ENCODE results near the gene BCL11A. TPM values are rescaled to one million over a fixed set of nuclear protein-coding genes. Genes with fewer than 3 reads are reported as not detected.

The BCL11A gene
- total and polyA plus RNA-seq, 4 donors = 0.97 to 4.4 (median 2.0) TPM; not detected in 1

DNA sequence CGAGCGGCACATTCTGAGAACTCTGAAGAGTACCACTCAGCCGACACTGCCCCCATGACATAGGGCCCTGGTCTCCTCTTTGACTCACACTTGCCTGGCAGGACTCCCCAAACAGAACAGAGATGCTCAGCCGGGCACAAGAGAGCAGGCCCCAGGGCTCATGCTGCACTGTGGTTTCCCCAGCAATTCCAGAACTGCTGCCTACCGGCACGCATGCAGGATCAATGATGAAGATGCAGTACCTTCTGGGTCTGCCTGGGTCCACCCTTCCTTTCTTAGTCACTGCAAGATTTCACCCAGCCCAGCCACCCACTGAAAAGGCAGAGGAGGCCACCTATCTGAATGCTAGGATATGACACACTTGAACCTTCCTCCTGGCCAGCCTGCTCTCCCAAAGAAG, 49.4 kb downstream of the BCL11A start:
- Histone ChIP-seq H3K9me3 (ENCODE audit: control insufficient read depth, low read length) (no peaks in the 10 kb centered on the region), H3K36me3 (ENCODE audit: control insufficient read depth in 1 of 2, insufficient read depth in 2 of 2, low read length in 1 of 2) (no peaks in the 10 kb centered on the region), H3K4me1 (ENCODE audit: control insufficient read depth in 1 of 2, insufficient read depth in 2 of 2, low read length in 2 of 2) (no peaks in the 10 kb centered on the region), H3K27ac (ENCODE audit: low read depth in 1 of 2, low read length in 2 of 2) (no peak overlapping the region), H3K27me3 (ENCODE audit: control insufficient read depth in 1 of 2, insufficient read depth in 2 of 2, low read length in 1 of 2) (no peaks in the 10 kb centered on the region), H3K4me3 (ENCODE audit: low read length in 2 of 2) (no peak overlapping the region)
- intact Hi-C loops (cut with DNase I) = no loop called here
- DNase-seq (no peak), ATAC-seq (ENCODE audit: low FRiP score) (no peak)
- WGBS, 2 donors = 97 to 100% methylated on average over 6 of the region's 6 CpGs

DNA sequence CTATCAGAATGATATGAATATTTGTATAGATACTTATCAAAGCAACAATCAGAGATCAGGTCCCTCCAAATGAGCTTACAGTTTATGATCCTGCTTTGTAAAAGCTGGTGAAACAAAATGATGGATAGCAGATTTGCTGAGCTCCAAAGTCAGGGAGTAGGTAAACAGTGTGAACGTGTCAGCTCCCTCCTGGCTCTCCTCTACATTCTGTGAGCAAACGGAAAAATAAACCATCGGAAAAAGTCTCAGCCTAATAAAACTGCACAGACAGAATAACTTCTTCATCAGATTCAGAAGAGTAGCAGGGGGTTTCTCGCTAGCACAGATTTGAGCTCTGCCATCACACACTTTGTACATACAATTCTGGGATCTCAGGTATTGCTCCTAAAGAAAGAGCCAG, 51.3 kb downstream of the BCL11A start:
- no peaks in the 10 kb centered on the region for H3K4me1 ChIP-seq (ENCODE audit: control insufficient read depth in 1 of 2, insufficient read depth in 2 of 2, low read length in 2 of 2)
- H3K9me3 ChIP-seq (ENCODE audit: control insufficient read depth, low read length) = no peaks in the 10 kb centered on the region
- no peak overlapping the region for H3K4me3 ChIP-seq (ENCODE audit: low read length in 2 of 2)
- DNase-seq (no peak), ATAC-seq (ENCODE audit: low FRiP score) (no peak)
- intact Hi-C loops (cut with DNase I) = no loop called here
- no peak overlapping the region for H3K27ac ChIP-seq (ENCODE audit: low read depth in 1 of 2, low read length in 2 of 2)
- no peaks in the 10 kb centered on the region for H3K27me3 ChIP-seq (ENCODE audit: control insufficient read depth in 1 of 2, insufficient read depth in 2 of 2, low read length in 1 of 2)
- H3K36me3 ChIP-seq (ENCODE audit: control insufficient read depth in 1 of 2, insufficient read depth in 2 of 2, low read length in 1 of 2) = no peaks in the 10 kb centered on the region
- WGBS, 2 donors = 14 to 23% methylated on average over 4 of the region's 4 CpGs

DNA sequence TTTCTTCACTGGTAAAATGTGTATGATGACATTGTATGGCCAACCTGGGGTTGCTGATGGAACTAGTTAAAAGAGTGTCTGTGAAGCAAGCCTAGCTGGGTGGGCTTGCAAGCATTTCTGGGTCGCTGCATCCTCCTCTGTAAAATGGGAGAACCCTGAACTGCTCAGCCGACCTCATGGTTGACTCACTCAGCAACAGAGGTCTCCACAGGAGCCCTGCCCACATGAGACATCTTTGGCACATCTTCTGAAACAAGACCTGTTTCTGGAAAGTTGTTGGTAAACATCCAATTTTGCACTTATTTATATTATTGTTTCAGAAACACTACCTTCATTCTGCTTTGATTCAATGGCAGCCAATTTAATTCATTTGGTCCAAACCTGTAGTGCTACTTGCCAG, 52.6 kb downstream of the BCL11A start:
- DNase-seq (no peak), ATAC-seq (ENCODE audit: low FRiP score) (no peak)
- Histone ChIP-seq H3K36me3 (ENCODE audit: control insufficient read depth in 1 of 2, insufficient read depth in 2 of 2, low read length in 1 of 2) (no peaks in the 10 kb centered on the region), H3K4me3 (ENCODE audit: low read length in 2 of 2) (no peak overlapping the region), H3K9me3 (ENCODE audit: control insufficient read depth, low read length) (no peaks in the 10 kb centered on the region), H3K4me1 (ENCODE audit: control insufficient read depth in 1 of 2, insufficient read depth in 2 of 2, low read length in 2 of 2) (no peaks in the 10 kb centered on the region), H3K27ac (ENCODE audit: low read depth in 1 of 2, low read length in 2 of 2) (no peak overlapping the region), H3K27me3 (ENCODE audit: control insufficient read depth in 1 of 2, insufficient read depth in 2 of 2, low read length in 1 of 2) (no peaks in the 10 kb centered on the region)
- 93 to 100% methylated on average over 2 of the region's 2 CpGs for WGBS, 2 donors
- intact Hi-C loops (cut with DNase I) = no loop called here

DNA sequence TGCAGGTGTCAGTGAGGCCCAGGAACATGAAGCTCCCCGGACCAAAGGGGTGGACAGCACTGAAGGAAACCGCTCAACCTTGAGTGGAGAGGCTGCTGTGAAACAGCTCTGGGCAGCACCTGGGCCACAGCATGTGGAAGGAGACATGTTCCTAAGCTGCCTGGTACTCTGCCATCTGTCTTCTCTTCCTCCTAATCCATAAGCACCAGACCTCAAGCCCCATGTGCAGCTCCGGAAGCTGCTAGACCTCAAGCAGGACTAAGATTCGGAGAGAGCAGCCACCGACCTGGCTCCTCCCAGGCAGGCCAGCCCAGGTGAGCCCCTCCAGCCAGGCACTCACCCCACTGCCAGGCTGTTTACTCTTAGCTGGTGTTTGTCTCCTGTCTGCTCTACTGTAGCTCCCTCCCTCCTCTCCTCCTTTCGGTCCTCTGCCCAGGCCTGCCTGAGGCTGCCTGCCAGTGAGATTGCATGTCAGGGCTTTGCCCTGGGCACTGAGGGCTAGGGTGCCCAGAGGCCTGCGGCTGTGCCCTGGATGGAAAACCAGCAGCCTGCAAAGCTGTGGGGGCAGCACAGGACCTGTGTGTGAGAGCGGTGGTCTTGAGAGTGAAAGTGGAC, 53.7 kb downstream of the BCL11A start:
- H3K4me3 ChIP-seq (ENCODE audit: low read length in 2 of 2) = no peak overlapping the region
- 92 to 94% methylated on average over 8 of the region's 8 CpGs for WGBS, 2 donors
- no peaks in the 10 kb centered on the region for H3K9me3 ChIP-seq (ENCODE audit: control insufficient read depth, low read length)
- DNase-seq (no peak), ATAC-seq (ENCODE audit: low FRiP score) (no peak)
- intact Hi-C loops (cut with DNase I) = no loop called here
- H3K27ac ChIP-seq (ENCODE audit: low read depth in 1 of 2, low read length in 2 of 2) = no peak overlapping the region
- no peaks in the 10 kb centered on the region for H3K36me3 ChIP-seq (ENCODE audit: control insufficient read depth in 1 of 2, insufficient read depth in 2 of 2, low read length in 1 of 2)
- no peaks in the 10 kb centered on the region for H3K4me1 ChIP-seq (ENCODE audit: control insufficient read depth in 1 of 2, insufficient read depth in 2 of 2, low read length in 2 of 2)
- H3K27me3 ChIP-seq (ENCODE audit: control insufficient read depth in 1 of 2, insufficient read depth in 2 of 2, low read length in 1 of 2) = no peaks in the 10 kb centered on the region

DNA sequence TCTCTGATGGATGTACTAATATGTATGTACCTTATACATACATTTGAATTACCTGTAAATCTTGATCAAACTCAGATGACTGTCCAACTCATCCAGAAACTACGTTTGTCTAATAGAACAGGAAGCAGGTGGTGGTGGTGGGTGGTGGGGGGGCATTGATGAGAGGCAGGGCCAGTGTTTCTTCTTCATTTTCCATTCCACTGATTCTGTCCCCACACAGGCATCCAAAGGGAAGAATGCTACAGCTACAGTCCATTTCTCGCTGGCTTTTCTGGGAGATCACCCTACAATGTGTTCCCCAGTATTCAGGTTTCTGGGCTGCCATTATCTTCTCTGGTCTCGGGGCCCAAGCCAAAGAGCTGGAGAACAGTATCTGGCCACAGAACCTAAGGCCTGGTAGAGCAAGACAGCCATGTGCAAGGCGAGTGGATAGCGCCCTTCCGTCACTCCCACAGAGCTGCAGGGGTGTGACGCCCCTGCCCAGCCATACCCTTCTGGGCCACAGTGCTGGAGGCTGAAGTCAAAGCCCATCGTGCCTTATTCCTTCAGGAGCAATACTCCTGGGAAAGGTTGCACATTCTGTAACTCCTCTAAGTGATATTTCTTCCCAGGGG, 54.5 kb downstream of the BCL11A start:
- Histone ChIP-seq H3K4me3 (ENCODE audit: low read length in 2 of 2) (no peak overlapping the region), H3K36me3 (ENCODE audit: control insufficient read depth in 1 of 2, insufficient read depth in 2 of 2, low read length in 1 of 2) (no peaks in the 10 kb centered on the region), H3K27me3 (ENCODE audit: control insufficient read depth in 1 of 2, insufficient read depth in 2 of 2, low read length in 1 of 2) (no peaks in the 10 kb centered on the region), H3K4me1 (ENCODE audit: control insufficient read depth in 1 of 2, insufficient read depth in 2 of 2, low read length in 2 of 2) (no peaks in the 10 kb centered on the region), H3K9me3 (ENCODE audit: control insufficient read depth, low read length) (no peaks in the 10 kb centered on the region), H3K27ac (ENCODE audit: low read depth in 1 of 2, low read length in 2 of 2) (no peak overlapping the region)
- ATAC-seq (ENCODE audit: low FRiP score) (no peak), DNase-seq (no peak)
- intact Hi-C loops (cut with DNase I) = no loop called here
- 95% methylated on average over 8 of the region's 8 CpGs for WGBS, 2 donors

DNA sequence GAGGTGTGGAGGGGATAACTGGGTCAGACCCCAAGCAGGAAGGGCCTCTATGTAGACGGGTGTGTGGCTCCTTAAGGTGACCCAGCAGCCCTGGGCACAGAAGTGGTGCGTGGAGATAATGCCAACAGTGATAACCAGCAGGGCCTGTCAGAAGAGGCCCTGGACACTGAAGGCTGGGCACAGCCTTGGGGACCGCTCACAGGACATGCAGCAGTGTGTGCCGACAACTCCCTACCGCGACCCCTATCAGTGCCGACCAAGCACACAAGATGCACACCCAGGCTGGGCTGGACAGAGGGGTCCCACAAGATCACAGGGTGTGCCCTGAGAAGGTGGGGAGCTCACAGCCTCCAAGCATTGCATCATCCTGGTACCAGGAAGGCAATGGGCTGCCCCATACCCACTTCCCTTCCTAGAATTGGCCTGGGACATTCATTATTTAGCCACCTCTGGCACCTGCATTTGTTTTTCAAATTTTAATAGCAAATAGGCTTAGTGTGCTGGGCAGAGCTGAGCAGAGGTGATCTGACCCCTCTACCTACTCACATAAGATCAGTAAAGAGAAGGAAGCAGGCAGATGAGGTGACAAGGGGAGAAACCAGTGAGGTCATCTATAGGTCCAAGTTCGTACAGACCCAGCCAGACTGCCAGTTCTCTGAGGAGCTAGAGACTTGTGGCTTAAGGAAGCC, 55.2 kb downstream of the BCL11A start:
- Histone ChIP-seq H3K27ac (ENCODE audit: low read depth in 1 of 2, low read length in 2 of 2) (no peak overlapping the region), H3K9me3 (ENCODE audit: control insufficient read depth, low read length) (no peaks in the 10 kb centered on the region), H3K4me3 (ENCODE audit: low read length in 2 of 2) (no peak overlapping the region), H3K36me3 (ENCODE audit: control insufficient read depth in 1 of 2, insufficient read depth in 2 of 2, low read length in 1 of 2) (no peaks in the 10 kb centered on the region), H3K4me1 (ENCODE audit: control insufficient read depth in 1 of 2, insufficient read depth in 2 of 2, low read length in 2 of 2) (no peaks in the 10 kb centered on the region), H3K27me3 (ENCODE audit: control insufficient read depth in 1 of 2, insufficient read depth in 2 of 2, low read length in 1 of 2) (no peaks in the 10 kb centered on the region)
- DNase-seq = no peak
- no peak for ATAC-seq (ENCODE audit: low FRiP score)
- 95 to 96% methylated on average over 8 of the region's 8 CpGs for WGBS, 2 donors
- intact Hi-C loops (cut with DNase I) = no loop called here

DNA sequence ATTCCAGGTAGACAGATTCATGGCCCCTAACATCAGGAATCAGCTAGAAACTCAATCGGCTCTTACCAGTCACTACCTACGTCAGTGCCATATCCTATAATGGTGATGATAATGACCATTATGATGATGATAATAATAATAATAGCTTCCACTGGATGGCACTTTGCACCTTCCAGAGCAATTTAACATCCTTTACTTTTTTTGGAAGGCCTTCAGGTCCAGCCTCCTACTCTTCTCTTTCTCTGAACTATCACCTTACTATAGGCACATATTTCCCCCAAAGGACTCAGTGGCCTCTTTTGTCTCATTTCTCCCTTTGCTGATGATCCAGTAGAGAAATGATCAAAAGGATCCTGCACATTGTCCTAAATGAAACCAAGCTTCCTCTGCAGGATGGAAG, 56.0 kb downstream of the BCL11A start:
- Histone ChIP-seq H3K4me3 (ENCODE audit: low read length in 2 of 2) (no peak overlapping the region), H3K27me3 (ENCODE audit: control insufficient read depth in 1 of 2, insufficient read depth in 2 of 2, low read length in 1 of 2) (no peaks in the 10 kb centered on the region), H3K4me1 (ENCODE audit: control insufficient read depth in 1 of 2, insufficient read depth in 2 of 2, low read length in 2 of 2) (no peaks in the 10 kb centered on the region), H3K9me3 (ENCODE audit: control insufficient read depth, low read length) (no peaks in the 10 kb centered on the region), H3K36me3 (ENCODE audit: control insufficient read depth in 1 of 2, insufficient read depth in 2 of 2, low read length in 1 of 2) (no peaks in the 10 kb centered on the region), H3K27ac (ENCODE audit: low read depth in 1 of 2, low read length in 2 of 2) (no peak overlapping the region)
- intact Hi-C loops (cut with DNase I) = no loop called here
- WGBS, 2 donors = 91 to 95% methylated on average over 2 of the region's 2 CpGs
- ATAC-seq (ENCODE audit: low FRiP score) (no peak), DNase-seq (no peak)

DNA sequence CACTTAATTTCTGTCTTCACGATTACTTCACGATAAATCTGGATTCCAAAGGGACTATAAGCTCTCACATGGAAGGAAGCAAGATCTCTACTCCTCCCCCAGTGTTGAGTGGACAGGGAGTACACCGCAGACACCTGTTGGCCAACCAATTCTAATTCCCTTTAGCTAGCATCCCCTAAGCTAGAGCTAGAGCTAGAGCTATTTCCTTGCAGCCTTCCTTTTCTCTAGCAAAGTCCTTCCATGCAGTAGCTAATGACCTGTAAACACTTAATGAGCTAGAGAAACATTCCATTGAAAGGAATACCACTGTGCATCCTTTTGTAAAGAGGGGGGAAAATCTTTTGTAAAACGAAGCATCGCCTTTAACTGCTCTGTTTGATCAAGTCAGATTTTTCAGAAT, 56.5 kb downstream of the BCL11A start:
- H3K9me3 ChIP-seq (ENCODE audit: control insufficient read depth, low read length) = no peaks in the 10 kb centered on the region
- no peak for ATAC-seq (ENCODE audit: low FRiP score)

DNA sequence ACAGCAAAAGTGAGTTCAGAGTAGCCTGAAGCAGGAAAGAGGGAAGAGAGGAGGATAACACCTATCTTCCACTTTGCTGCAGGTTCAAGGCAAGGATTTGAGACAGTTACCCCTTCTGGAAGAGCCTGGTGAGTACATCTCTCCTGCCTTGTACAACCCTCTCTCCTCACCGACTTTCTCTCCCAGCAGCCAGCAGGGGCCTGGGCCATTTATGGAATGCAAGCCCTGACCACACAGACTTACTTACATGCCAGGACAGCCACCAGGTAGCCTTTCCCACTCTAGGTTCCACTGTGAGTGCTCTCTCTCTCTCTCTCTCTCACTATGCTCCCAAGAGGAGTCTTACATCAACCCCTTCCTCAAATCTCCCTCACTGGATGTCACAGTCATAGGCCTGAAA, 57.0 kb downstream of the BCL11A start:
- intact Hi-C loops (cut with DNase I) = no loop called here
- Histone ChIP-seq H3K4me1 (ENCODE audit: control insufficient read depth in 1 of 2, insufficient read depth in 2 of 2, low read length in 2 of 2) (no peaks in the 10 kb centered on the region), H3K27ac (ENCODE audit: low read depth in 1 of 2, low read length in 2 of 2) (no peak overlapping the region), H3K4me3 (ENCODE audit: low read length in 2 of 2) (no peak overlapping the region), H3K9me3 (ENCODE audit: control insufficient read depth, low read length) (no peaks in the 10 kb centered on the region), H3K36me3 (ENCODE audit: control insufficient read depth in 1 of 2, insufficient read depth in 2 of 2, low read length in 1 of 2) (no peaks in the 10 kb centered on the region), H3K27me3 (ENCODE audit: control insufficient read depth in 1 of 2, insufficient read depth in 2 of 2, low read length in 1 of 2) (no peaks in the 10 kb centered on the region)
- DNase-seq (no peak), ATAC-seq (ENCODE audit: low FRiP score) (no peak)
- 77% methylated on average over 1 of the region's 1 CpG for WGBS, 2 donors

More for the DNA sequence above, 56.5 kb downstream of the BCL11A start:
- Histone ChIP-seq H3K36me3 (ENCODE audit: control insufficient read depth in 1 of 2, insufficient read depth in 2 of 2, low read length in 1 of 2) (no peaks in the 10 kb centered on the region), H3K27ac (ENCODE audit: low read depth in 1 of 2, low read length in 2 of 2) (no peak overlapping the region), H3K27me3 (ENCODE audit: control insufficient read depth in 1 of 2, insufficient read depth in 2 of 2, low read length in 1 of 2) (no peaks in the 10 kb centered on the region), H3K4me3 (ENCODE audit: low read length in 2 of 2) (no peak overlapping the region), H3K4me1 (ENCODE audit: control insufficient read depth in 1 of 2, insufficient read depth in 2 of 2, low read length in 2 of 2) (no peaks in the 10 kb centered on the region)
- no peak for DNase-seq
- intact Hi-C loops (cut with DNase I) = no loop called here
- 94% methylated on average over 5 of the region's 5 CpGs for WGBS, 2 donors
